HG03565 (cell line): ENCODE results near the gene CRHBP.
"Not testable (repeated sequence)": the region's sequence is repeated elsewhere in the genome, so short reads cannot be mapped to it uniquely, and the experiment has no call there.

Source experiments
- ATAC-seq: cut with Tn5 transposase; IDR thresholded peaks from one replicate; pipeline ENCODE4 v1.9.1; 2021; ENCODE audit warnings: mild to moderate bottlenecking, moderate library complexity; ENCODE audit not compliant: unreplicated experiment

Gene CRHBP

DNA sequence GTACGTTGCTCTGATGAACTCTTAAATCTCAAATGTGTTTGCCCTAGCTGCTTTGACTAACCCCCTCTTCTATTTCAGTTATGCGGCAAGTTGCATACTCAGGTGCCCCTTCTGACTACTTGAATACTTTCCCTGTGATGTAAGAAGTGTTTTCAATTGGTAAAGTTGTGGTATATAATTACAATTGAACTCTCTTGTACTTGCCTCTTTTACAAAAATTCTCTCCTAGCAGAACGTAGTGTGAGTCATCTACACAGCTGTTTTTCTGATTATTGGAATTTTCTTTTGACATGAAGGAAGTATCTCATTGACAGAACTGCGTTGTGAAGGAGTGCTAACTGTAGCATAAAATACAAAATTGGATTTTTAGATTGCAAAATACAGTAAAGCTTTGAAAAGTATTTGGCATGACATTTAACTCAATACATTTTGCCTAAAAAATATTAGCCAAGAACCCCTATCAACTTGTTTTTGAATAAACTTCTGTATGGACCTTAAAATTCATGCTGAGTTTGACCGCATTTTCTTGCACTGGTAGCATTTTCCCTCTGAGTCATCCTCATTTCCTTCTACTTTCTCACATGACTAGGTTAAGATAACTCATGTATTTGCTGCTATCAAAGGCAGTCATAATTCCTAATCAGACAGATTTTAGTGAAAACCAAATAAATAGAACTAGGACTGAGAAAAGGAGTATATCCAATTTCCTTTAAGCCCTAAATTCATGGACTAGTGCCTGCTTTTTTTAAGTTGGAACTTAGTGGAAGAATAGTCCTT, 6.3 kb downstream of the CRHBP start:
- no peak for ATAC-seq

- peak; percentile 70 for ATAC-seq
Measured at GRCh38 chr5:76960004-76960625, 7.3 kb downstream of the CRHBP start.

DNA sequence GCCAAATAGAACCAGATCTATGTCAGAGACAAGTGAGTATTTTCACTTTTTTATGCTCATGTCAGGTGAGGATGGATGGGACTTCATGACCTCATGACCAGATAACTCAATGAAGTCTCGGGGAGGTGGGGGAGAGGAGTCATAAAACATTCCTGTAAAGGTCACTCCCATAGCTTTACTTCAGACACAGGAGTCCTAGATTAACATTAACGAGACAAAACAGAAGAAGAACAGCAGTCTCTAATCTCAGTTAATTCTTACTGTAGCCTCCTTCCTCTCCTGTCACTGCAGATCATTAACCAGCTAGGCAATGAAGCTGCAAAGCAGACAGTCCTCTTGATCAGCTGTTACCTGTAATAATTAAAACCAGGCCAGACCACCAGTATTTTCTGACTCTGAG, 11.2 kb downstream of the CRHBP start:
- ATAC-seq, result no peak

GRCh38 chr5:76971511-76971910, 18.7 kb downstream of the CRHBP start:
- ATAC-seq, result no peak

DNA sequence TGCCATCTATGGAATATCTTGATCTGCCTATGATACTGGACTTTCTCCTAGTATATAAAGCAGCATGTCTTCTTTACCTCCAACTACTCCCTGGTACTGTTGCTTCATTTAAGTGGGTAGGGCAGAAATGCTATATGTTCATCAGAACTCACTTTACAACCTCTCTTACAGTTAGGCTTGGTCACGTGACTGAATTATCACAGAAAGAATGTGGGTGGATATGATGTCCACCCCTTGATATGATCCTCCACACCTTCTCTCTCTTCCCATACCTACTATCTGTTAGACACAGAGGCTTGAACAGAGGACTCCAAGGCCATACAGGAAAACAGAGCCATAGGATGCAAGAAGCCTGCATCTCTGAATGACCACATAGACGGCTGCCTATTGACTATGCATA, 19.8 kb downstream of the CRHBP start:
- no peak for ATAC-seq

DNA sequence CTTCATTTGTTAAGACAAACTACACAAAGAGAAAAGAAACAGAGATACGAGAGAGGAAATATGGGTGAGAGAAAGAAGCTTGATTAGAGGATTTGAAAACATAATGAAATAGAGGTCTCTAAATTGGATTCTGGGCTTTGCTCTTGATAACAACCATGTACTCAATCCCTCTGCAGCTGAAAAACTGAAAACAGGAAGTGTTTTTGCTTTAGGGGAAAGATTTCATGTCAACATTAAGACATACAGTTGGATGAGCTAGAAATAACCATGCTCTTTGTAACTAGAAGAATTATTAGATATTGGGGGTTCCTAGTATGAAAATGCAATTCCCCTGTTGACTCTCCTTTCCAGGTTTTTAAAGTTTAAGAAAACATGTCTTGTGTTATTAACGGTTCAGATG, 21.9 kb downstream of the CRHBP start:
- ATAC-seq, result no peak

- no peak for ATAC-seq
Measured at GRCh38 chr5:76978869-76979268, 26.0 kb downstream of the CRHBP start.

DNA sequence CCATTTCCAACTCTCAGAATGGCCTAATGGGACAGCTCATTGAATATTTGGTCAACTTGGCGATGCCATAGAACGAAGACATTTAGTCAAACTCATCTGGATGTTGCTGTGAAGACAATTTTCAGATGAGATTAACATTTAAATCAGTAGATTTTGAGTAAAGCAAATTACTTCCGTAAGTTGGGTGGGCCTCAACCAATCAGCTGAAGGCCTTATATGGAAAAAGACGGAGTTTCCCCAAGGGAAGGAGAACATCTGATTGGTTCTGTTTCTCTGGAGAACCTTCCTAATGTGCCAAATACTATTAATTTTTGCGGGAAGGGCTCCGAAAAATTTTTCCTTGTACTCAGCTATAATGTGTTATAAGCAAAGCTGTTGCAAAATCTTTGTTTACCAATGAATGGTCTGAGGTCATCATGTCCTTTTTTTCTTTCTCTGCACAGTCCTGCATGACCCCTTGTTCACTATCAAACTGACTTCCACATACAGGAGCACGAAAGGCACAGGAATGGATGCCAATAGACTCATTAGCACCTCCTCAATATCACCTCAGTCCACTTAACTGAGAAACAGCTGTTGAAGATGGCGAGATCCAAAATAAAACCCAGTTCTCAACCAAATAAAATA, 27.8 kb downstream of the CRHBP start:
- ATAC-seq, result no peak

- no peak for ATAC-seq
Measured at GRCh38 chr5:76982450-76982849, 29.6 kb downstream of the CRHBP start.

- ATAC-seq, result no peak
Measured at GRCh38 chr5:76983468-76983867, 30.6 kb downstream of the CRHBP start.

DNA sequence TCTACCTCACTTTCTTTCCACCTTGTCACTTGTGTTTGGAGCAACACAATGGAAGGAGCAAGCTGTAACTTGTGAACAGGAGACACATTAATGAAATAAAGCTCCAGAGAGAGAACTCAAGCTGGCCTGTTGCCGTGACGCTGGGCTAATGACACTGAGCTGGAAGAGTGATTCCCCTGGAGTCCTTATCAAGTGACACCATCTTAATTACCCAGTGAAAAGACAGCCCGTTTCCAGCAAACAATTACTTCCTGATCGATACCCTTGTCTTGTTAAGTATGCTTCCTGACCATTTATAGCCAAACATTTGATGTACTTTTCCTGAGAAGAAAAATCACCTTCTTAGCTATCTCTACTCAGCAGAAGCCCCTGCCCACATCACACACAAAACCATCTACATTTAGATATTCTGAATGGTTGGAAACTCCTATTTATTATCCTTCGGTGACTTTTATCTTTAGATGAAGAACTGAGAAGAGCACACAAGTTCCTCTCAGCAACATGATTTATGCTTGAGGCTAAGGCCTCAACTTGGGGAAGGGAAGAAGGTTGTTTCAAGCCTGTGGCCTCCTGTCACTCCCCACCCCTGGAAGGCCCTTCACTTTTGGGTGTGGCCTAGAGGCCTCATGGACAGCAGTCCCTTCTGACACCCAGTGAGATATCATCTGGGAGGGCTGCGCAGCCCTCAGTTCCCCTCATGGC, 34.1 kb downstream of the CRHBP start:
- no peak for ATAC-seq

DNA sequence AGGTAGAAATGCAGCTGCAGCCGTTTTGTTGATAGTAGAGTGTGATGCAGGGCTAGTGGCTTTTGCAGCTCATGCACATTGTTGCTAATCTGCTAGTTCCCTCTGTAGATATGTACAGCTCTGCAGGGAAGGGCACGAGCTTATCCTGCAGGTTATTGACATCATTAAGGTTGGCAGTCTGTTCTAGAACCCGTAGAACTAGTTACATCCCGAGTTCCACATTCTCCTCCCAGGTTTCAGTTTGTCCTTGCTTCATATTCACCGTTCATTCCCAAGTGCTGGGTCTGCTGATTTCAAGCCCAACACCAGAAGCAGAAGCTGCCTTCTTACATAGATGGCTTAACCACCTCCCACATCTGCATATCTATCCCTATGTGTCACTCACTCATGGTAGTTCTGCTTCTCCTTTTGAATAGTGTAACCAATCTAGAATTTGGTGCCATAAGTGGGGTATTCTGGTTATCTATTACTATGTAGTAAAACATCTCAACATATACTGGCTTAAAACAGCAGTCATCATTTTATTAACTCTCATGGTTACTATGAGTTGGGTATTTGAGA, 38.1 kb downstream of the CRHBP start:
- no peak for ATAC-seq

DNA sequence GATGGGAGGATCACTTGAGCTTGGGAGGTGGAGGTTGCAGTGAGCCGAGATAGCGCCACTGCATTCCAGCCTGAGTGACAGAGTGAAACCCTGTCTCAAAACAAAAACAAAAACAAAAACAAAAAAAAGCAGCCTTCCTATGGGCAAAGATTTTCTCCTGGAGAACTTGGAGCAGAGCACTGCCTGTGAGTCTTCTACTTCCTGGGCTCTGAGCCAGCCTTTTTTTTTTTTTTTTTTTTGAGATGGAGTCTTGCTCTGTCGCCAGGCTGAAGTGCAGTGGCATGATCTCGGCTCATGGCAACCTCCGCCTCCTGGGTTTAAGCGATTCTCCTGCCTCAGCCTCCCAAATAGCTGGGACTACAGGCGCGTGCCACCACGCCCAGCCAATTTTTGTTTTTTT, 40.6 kb downstream of the CRHBP start:
- not testable (repeated sequence) for ATAC-seq

DNA sequence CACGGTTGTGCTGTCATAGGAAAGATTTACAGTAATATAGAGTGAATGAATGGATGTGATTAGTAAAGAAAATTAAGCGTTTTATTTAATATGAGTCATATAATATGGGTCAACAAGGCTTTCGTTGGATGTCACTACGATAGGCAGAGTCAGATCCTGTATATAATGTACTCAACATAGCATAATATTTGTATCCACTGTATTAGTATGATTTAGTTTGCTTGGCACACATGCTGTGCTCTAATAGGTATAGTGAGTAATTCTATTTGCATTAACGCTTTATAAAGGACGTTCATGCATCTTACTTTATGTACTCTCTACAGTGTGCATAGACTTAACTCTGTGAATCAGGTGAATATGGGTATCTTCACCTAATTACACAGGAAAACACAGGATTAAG, 41.5 kb downstream of the CRHBP start:
- ATAC-seq, result no peak

DNA sequence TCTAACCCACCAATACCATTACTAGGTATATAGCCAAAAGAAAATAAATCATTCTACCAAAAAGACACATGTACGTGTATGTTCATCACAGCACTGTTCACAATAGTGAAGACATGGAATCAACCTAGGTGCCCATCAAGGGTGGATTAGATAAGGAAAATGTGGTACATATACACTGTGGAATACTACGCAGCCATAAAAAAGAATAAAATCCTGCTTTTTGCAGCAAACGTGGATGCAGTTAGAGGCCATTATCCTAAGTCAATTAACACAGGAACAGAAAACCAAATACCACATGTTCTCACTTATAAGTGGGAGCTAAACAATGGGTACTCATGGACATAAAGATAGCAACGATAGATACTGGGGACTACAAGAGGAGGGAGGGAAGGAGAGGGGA, 45.4 kb downstream of the CRHBP start:
- not testable (repeated sequence) for ATAC-seq

GRCh38 chr5:76999451-76999850, 46.6 kb downstream of the CRHBP start:
- ATAC-seq, result no peak

- no peak for ATAC-seq
Measured at GRCh38 chr5:77003246-77003645, 50.4 kb downstream of the CRHBP start.

DNA sequence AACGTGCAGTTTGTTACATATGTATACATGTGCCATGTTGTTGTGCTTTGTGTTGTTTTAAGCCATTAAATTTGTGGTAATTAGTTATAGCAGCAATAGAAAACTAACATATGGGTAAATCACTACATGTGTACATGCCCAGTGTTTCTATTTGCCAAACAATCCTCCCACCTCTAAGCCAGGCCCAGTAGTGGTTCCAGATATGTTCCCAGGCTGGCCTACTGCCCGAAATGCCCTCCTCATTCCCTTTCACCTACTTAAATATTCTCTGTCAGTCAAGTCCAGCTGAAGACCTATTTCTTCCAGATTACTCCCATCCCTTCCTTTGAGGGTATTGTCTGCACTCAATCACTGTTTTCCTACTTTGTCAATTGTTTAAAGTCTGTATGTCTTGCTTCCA, 53.3 kb downstream of the CRHBP start:
- ATAC-seq, result no peak

DNA sequence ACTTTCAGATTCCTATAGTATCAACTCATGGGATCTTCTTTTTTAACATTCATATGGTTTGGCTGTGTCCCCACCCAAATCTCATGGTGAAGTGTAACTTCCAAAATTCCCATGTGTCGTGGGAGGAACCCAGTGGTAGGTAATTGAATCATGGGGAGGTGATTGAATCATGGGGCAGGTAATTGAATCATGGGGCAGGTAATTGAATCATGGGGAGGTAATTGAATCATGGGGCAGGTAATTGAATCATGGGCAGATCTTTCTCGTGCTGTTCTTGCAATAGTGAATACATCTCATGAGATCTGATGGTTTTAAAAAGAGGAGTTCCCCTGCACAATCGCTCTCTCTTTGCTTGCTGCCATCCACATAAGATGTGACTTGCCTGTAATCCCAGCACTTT, 55.6 kb downstream of the CRHBP start:
- ATAC-seq, result no peak

GRCh38 chr5:77010243-77010642, 57.4 kb downstream of the CRHBP start:
- ATAC-seq, result no peak

GRCh38 chr5:77011498-77011897, 58.7 kb downstream of the CRHBP start:
- ATAC-seq, result no peak
